Ishikawa (cell line): ENCODE results near the gene SMIM1.

Source experiments
- CEBPB ChIP-seq: IDR thresholded peaks from 2 replicates; pipeline ENCODE4 v1.6.1; 2012
- YY1 ChIP-seq: IDR thresholded peaks from 2 replicates; pipeline ENCODE4 v1.6.1; 2012; ENCODE audit warnings: low read depth
- TF ChIP-seq, protein P1 (sequence below): IDR thresholded peaks from 2 replicates; pipeline ENCODE4 v1.6.1; 2012

DNA sequence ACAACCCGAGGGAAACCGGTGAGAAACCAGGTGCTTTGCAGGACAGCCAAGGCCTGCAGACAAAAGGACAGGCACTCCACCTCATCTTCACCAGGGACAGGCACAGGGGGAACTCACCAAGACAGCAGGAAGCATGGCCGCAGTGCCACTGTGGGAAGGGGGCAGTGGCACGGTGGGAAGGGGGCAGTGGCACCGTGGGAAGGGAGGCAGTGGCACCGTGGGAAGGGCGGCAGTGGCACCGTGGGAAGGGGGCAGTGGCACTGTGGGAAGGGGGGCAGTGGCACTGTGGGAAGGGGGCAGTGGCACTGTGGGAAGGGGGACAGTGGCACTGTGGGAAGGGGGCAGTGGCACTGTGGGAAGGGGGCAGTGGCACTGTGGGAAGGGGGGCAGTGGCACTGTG, 52.1 kb downstream of the SMIM1 start:
- TF ChIP-seq, protein P1, sequence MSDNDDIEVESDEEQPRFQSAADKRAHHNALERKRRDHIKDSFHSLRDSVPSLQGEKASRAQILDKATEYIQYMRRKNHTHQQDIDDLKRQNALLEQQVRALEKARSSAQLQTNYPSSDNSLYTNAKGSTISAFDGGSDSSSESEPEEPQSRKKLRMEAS, result no peak
- no peak for TF ChIP-seq CEBPB
- no peak for TF ChIP-seq YY1
